Liver (tissue), 9 donors: ENCODE results near the gene FBLL1. TPM values are rescaled to one million over a fixed set of nuclear protein-coding genes. Genes with fewer than 3 reads are reported as not detected.

Source experiments
- DNase-seq: peaks from one replicate; pipeline ENCODE4 v3.0.0-alpha.2; 2017; ENCODE audit warnings: low spot score
- H3K27ac ChIP-seq, 2 donors: one replicate each; pipeline ENCODE4 v1.7.0; 2013; ENCODE audit warnings: inconsistent platforms in 2 of 2, low read length in 2 of 2, control low read depth in 1 of 2, low read depth in 1 of 2, mild to moderate bottlenecking in 1 of 2
- H3K27me3 ChIP-seq, 4 donors: one replicate each; pipeline versions ENCODE4 v1.6.1 to v1.7.0; 2013; ENCODE audit warnings: low read length in 3 of 4, inconsistent platforms in 1 of 4, mild to moderate bottlenecking in 1 of 4, moderate library complexity in 1 of 4; ENCODE audit not compliant: control insufficient read depth in 4 of 4, insufficient read depth in 4 of 4
- H3K36me3 ChIP-seq, 4 donors: one replicate each; pipeline versions ENCODE4 v1.6.1 to v1.7.0; 2013; ENCODE audit warnings: low read length in 3 of 4, mild to moderate bottlenecking in 3 of 4, low read depth in 1 of 4, moderate library complexity in 1 of 4; ENCODE audit not compliant: control insufficient read depth in 4 of 4, insufficient read depth in 3 of 4
- H3K4me1 ChIP-seq, 4 donors: one replicate each; pipeline versions ENCODE4 v1.6.1 to v1.7.0; 2013; ENCODE audit warnings: low read length in 3 of 4, mild to moderate bottlenecking in 3 of 4, moderate library complexity in 1 of 4; ENCODE audit not compliant: control insufficient read depth in 4 of 4, insufficient read depth in 4 of 4
- H3K4me3 ChIP-seq, 3 donors: one replicate each; pipeline versions ENCODE4 v1.6.1 to v1.7.0; 2013; ENCODE audit warnings: low read length in 3 of 3, control low read depth in 1 of 3, low read depth in 1 of 3, mild to moderate bottlenecking in 1 of 3
- H3K9ac ChIP-seq, 2 donors: one replicate each; pipeline ENCODE4 v1.7.0; 2013; ENCODE audit warnings: low read length in 2 of 2, mild to moderate bottlenecking in 2 of 2, moderate library complexity in 2 of 2, control low read depth in 1 of 2, low read depth in 1 of 2
- H3K9me3 ChIP-seq, 4 donors: one replicate each; pipeline versions ENCODE4 v1.6.1 to v1.7.0; 2013; ENCODE audit warnings: low read length in 3 of 4; ENCODE audit not compliant: control insufficient read depth in 4 of 4
- ATF3 ChIP-seq: IDR thresholded peaks from 2 replicates; pipeline ENCODE4 v1.6.1; 2016; ENCODE audit warnings: antibody characterized with exemption
- CTCF ChIP-seq: fragments of 150-350 bp; IDR thresholded peaks from 2 replicates; pipeline ENCODE4 v1.5.1; 2017; ENCODE audit warnings: improper control_type of control experiment, low read depth, low read length; ENCODE audit not compliant: missing input control
- EGR1 ChIP-seq, 2 donors: IDR thresholded peaks; 2 replicates each; pipeline ENCODE4 v1.6.1; 2016 to 2018; ENCODE audit warnings: antibody characterized with exemption in 2 of 2, low read depth in 2 of 2
- FOXA2 ChIP-seq: IDR thresholded peaks from 2 replicates; pipeline ENCODE4 v1.6.1; 2016; ENCODE audit warnings: antibody characterized with exemption
- HNF4A ChIP-seq, 2 donors: conservative IDR thresholded peaks; 2 replicates each; pipeline ENCODE4 v1.6.1; 2016; ENCODE audit warnings: antibody characterized with exemption in 2 of 2, mild to moderate bottlenecking in 2 of 2
- HNF4G ChIP-seq: IDR thresholded peaks from 2 replicates; pipeline ENCODE4 v1.6.1; 2016; ENCODE audit warnings: antibody characterized with exemption
- MAX ChIP-seq: IDR thresholded peaks from 2 replicates; pipeline ENCODE4 v1.6.1; 2016; ENCODE audit warnings: antibody characterized with exemption
- NR2F2 ChIP-seq: IDR thresholded peaks from 2 replicates; pipeline ENCODE4 v1.6.1; 2016; ENCODE audit warnings: antibody characterized with exemption
- TAF1 ChIP-seq: conservative IDR thresholded peaks from 2 replicates; pipeline ENCODE4 v1.6.1; 2016; ENCODE audit warnings: antibody characterized with exemption, mild to moderate bottlenecking
- YY1 ChIP-seq: IDR thresholded peaks from 2 replicates; pipeline ENCODE4 v1.6.1; 2016; ENCODE audit warnings: antibody characterized with exemption, mild to moderate bottlenecking
- ZBTB33 ChIP-seq: IDR thresholded peaks from 2 replicates; pipeline ENCODE4 v1.6.1; 2016; ENCODE audit warnings: antibody characterized with exemption
- WGBS: extraction: QIAGEN DNeasy Blood & Tissue Kit; methylation state at CpG from one replicate; pipeline ENCODE4 v1.1.7; 2013; 5-methylcytosine and 5-hydroxymethylcytosine counted together
- polyA plus RNA-seq, 2 donors: library from polyadenylated mRNA; stranded (reverse) in 1 of 2; unstranded in 1 of 2; fragments of 200-250 nt in 1 of 2; fragments of >200 nt in 1 of 2; fragmentation: Nextera tagmentation in 1 of 2; extraction: Ambion mirVana in 1 of 2; gene quantifications; one replicate each; pipeline versions ENCODE4 v1.2.1 to v1.2.3, GENCODE V29; 2013 to 2015
- total RNA-seq, 2 donors: library from RNA; depleted of rRNA; stranded (reverse); fragments of >200 nt; gene quantifications; one replicate each; pipeline ENCODE4 v1.2.3, GENCODE V29; 2014
- donor health status: healthy.
- donor health status: healthy.
- donor health status: healthy.
- donor health status: healthy.
- donor health status: healthy.

The FBLL1 gene
- total and polyA plus RNA-seq, 4 donors = 0.05 to 0.42 (median 0.17) TPM; not detected in 1

GRCh38 chr5:168502563-168503237 lies 26.4 kb upstream of the FBLL1 start (continued):
- TF ChIP-seq ZBTB33 = no peak
- TF ChIP-seq FOXA2 = no peak
- no peak for TF ChIP-seq NR2F2
- TF ChIP-seq EGR1 (IDR thresholded peaks at IDR 0.05; ENCODE audit: low read depth in 2 of 2) = no peak
- no peak for TF ChIP-seq CTCF
- TF ChIP-seq YY1 = no peak
- TF ChIP-seq HNF4G = no peak

GRCh38 chr5:168513861-168514428 lies 15.2 kb upstream of the FBLL1 start:
- Histone ChIP-seq H3K4me3 (no peak overlapping the region), H3K9me3 (peaks cover 0 to 4% (median under 1%) of the 10 kb centered on the region in 4 donors), H3K36me3 (peaks cover 16 to 88% (median 75%) of the 10 kb centered on the region in 4 donors), H3K9ac (no peak overlapping the region), H3K27ac (no peak overlapping the region), H3K27me3 (no peaks in the 10 kb centered on the region), H3K4me1 (no peaks in the 10 kb centered on the region)
- TF ChIP-seq ZBTB33 (no peak), NR2F2 (no peak), TAF1 (no peak), HNF4G (no peak), ATF3 (no peak), CTCF (no peak), HNF4A (conservative IDR thresholded peaks at IDR 0.05) (no peak), MAX (no peak)
- no peak for DNase-seq
- 100% methylated on average over 2 of the region's 2 CpGs for WGBS
